ENCODE measurements around the gene KLHL29.
A peak's percentile ranks its signal among the peaks of the same experiment; 100 is the strongest.
"Not testable (repeated sequence)": the region's sequence is repeated elsewhere in the genome, so short reads cannot be mapped to it uniquely, and the experiment has no call there.

Gene KLHL29

DNA sequence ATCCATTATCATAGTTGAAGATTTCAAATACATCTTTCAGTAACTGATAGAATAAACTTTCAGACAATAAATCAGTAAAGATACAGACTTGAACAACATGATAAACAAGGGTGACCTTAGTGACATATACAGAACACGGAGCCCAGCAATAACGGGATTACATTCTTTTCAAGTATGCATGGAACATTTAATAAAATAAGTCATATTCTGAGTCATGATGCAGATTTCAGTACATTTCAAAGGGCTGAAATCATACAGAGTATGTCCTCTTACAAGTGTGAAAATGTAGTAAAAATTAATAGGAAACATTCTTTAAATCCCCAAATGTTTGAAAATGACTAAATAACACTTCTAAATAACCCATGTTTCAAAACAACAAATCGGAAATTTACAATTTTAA lies 17.2 kb upstream of the KLHL29 start:
- no peak for DNase-seq

DNA sequence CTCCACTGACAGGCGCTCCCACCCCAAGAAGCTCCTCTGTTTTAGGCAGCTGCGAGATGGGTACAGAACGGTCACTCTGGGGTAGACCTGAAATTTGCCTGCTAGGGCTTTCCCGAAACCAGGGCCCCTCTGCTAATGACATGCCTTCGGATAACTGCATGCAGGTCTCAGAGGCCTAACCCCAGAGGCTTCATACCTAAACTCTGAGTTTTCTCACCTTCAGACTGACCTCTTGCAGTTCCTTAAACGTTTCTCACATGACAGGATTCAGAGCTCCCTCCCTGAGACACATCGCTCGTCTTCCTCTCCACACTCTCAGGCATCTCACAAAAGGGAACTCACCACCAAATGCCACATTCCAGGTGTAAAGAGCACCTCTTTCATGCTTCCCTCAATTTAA lies 11.3 kb upstream of the KLHL29 start:
- no peak for DNase-seq

DNA sequence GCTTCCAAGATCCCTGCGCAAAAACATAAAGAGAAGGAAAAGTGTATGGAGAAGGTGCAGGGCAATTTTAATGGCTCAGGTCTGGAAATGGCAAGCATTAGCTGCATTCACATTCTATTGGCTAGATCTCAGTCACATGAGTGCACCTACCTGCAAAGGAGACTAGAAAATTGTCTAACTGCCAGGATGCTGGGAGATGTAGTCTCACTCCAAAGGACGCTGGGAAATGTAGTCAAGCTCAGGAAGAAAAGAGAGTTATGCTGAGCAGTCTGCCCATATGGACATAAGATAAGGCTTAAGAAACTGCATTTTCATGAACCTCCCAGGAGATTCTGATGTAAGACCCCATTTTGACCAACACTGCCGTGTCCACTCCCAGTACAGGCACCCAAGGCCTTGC lies 9.5 kb upstream of the KLHL29 start:
- DNase-seq: no peak

DNA sequence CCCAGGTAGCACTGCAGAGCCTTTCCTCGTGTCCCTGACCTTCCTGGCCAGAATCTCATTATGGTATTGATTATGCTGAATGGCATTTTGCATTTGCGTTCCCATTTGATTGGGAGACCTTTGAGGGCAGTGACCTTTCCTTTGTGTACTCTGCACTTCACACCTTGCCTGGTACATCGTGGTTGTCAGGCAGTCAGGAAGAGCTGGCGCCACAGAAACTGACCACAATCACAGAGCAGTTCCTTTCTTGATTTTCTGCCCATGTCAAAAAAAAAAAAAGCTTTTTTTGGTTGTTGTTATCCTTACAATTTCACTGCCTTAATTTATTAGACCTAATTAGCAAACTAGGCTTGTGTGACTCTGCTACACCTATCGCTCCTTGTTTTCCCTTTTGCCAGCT lies 8.9 kb upstream of the KLHL29 start:
- DNase-seq: no peak

DNA sequence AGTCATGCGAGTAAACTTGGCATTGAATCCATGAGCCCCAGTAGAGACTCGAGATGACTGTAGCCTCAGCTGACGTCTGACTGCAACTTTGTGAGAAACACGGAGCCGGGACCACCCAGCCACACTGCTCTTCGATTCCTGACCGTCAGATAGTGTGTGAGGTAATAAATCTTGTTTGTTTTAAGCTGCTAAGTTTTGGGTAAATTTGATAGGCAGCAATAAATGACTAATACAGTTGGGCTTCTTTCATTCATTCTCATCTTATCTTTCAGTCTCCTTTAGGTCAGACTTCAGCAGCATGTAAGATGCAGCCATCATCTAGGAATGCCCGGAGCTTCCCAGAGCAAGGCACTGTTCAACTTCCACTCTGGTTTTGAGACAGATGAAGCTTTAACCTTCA lies 8.0 kb upstream of the KLHL29 start:
- no peak for DNase-seq

DNA sequence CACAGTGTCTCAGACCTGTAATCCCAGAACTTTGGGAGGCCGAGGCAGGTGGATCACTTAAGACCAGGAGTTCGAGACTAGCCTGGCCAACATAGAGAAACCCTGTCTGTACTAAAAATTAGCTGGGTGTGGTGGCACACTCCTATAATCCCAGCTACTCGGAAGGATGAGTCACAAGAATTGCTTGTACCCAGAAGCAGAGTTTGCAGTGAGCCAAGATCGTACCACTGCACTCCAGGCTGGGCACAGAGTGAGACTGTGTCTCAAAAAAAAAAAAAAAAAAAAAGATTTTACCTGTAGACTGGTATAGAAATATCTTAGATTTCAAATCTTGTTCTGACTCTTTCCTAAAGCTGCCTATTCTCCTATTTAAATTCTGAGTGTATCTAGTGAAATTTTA lies 7.2 kb upstream of the KLHL29 start:
- no peak for DNase-seq

DNA sequence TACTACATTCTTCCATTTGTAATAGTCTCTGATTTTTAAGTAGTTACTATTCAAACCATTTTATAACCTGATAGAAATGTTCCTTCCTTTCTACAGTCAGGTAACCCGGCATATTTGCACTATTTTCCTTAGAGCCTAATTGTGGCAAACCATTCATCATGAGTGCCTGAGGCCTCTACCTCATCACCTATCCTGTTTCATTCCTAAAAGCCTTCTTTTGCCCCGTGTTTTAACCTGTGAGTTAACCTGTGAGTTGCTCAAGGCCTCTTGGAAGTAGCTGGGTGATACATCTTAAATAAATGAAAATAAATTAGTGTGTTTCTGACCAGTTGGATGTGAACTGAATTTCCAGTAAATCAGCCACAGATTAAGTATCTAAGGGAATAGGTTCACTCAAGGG lies 6.5 kb upstream of the KLHL29 start:
- no peak for DNase-seq

DNA sequence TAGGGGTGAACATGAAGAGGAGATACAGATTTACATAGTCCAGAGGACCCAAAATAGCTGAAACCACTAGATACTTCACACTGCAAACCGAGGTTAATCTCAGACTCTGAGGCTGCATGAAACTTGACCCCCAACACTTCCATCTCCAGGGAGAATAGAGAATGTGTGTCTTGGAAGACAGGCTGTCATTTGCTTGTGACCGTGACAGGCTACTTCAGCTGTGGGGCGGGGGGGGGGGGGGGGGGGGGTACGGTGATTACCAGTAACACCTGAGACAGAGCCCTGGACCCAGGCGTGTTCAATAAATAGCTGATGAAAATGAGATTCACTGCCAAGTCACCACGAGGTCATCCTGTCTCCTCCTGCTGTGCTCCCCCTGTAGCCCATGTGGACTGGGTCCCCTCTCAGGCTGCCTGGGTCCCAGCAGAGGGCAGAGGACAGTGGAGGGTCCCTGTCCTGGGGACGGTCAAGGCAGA lies 5.7 kb upstream of the KLHL29 start:
- no peak for DNase-seq

DNA sequence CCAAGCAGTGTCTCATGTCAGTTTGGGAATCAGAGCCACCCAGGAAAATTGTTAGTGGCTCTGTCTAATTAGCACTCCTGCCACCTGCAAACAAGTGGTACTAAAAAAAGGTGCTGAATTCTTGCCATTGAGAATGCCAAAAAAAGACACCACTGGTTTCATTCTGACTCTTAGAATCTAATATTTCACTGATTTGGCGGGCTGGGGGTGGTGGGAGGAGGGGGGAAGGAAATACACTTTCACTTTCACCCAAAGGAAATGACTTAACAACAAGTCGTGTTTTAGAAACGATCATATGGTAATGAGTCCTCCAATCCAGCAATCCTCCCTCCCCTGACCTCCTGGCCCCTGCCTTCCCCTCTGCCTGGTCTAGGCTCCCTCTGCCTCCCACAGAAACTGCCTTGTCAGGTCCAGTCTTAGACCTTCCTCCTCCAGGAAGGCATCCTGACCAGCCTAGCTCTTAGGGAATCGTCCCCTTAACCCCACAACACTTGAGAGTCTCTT lies 4.4 kb upstream of the KLHL29 start:
- DNase-seq: no peak

GRCh38 chr2:23381084-23381483 lies 3.9 kb upstream of the KLHL29 start:
- DNase-seq: no peak

DNA sequence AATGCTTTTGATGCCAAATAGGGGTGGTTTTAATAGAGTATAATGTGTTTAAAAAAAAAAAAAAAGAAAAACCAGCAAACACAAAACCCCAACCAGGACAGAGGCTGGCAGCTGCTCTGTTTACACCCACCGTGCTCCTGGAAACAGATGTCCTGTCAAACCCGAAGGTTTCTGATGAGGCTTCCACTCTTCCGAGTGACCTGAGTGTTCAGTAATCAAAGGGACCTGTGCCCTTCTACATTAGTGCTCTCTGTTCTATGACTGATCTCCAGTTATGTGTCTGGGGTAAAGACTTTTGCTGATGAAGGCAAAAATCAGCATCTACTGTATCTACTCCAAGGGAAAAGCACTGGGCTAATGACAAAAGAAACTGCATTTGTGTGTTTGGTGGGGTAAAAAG lies 3.5 kb upstream of the KLHL29 start:
- no peak for DNase-seq

- no peak for DNase-seq
These were observed 1.9 kb upstream of the KLHL29 start for GRCh38 chr2:23383100-23383499.

DNA sequence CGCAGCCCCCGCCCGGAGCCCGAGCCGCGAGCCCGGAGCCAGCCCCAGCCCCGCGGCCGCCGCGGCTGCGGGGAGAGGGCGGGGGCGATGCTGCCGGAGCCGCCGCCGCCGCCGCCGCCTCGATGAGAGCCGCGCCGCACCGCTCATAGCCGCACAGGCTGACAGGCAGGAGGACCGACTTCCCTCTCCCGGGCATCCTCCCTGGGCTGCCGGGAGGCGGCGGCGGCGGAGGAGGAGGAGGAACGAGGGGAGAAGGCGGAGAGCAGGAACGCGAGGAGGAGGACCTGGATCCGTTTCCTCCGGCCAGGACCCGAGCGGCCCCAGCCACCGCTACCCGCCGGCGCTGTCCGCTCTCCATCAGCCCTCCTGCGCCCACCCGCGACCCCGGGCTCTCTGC lies 370 bp downstream of the KLHL29 start:
- DNase-seq: peak in 4 of 56 donors; percentile 45 to 55 (median 48)

DNA sequence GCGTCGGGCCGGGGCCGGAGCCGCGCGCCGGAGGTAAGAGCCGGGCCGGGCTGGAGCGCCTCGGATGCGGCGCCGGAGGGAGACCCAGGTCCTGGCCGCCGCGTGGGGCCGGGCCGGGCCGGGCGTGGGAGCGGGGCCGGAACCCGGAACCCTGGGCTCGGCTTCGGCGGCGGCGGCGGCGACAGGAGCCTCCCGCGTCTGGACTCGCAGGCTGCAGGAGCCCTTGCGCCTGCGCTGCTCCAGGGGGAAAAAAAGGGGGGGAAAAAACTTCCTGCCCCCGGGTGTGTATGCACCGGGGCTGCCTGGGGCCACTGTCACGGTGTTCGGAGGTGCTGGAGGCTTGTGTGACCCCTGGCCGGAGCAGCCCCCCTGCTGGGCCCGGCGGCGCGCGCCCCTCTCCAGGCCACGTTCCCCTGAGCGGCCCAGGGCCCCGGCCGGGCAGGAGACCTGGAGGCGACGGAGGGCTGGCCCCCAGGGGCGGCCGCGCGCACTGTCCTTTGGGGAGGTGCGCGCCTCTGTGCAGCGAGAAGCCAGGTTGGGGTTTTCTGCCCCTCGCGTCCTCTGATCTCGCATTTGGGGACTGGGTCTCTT lies 864 bp downstream of the KLHL29 start:
- DNase-seq: peak in 1 of 56 donors; percentile 24

GRCh38 chr2:23386339-23387220 lies 1.6 kb downstream of the KLHL29 start:
- peak in 10 of 56 donors; percentile 11 to 38 (median 20) for DNase-seq

DNA sequence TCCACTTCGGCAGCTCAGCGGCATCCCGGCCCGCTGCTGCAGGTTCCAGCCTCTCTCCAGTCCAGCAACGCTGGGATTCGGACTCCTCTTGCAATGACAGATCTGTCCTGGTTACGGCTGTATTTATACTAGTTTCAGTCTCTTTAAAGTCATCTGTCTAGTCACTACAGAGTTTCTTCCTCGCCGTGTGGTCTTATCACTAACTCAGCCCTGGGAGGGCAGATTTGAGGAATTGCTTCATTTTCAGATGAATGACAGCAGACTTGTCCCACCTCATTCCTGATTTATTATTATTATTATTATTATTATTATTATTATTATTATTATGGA lies 2.2 kb downstream of the KLHL29 start:
- DNase-seq: no peak

DNA sequence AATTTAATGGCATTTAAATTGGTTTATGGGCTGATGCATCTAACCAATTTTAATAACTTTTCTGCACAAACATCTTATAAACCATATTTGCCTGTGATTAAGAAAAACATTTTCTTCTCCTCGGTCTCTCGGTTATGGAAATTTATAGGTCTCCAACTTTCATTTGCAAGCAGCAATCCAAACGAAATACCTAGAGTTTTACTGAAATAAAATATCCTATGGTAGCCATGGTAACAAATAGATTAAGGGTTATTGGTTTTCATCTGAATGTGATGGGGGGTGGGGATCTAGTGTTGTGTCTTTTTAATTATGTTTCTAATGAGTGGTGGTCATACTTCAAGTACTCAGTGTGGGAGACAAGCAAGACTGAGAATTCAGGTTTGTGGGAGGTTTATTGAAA lies 2.9 kb downstream of the KLHL29 start:
- no peak for DNase-seq

DNA sequence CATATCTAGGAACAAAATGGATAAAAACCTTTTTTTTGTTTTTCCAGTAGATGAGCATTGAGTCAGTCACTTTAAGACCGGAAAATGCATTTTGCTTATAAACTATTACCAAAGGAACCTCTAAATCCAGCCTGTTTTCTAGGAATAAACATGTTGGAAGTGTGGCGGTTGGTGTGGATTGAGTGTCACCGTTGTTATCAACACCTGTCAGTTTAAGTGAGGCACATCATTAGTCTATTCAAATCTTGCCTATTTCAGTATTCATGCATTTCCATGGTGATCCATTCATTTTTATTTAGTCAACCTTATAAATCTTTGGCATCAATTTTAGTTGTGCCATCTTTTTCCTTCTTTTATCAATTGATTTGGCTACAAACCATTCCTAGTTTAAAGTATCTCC lies 3.3 kb downstream of the KLHL29 start:
- DNase-seq: no peak

GRCh38 chr2:23388756-23389514 lies 4.0 kb downstream of the KLHL29 start:
- no peak for DNase-seq

GRCh38 chr2:23390152-23390551 lies 5.2 kb downstream of the KLHL29 start:
- DNase-seq: peak in 4 of 56 donors; percentile 3 to 30 (median 17)

- DNase-seq: not testable (repeated sequence)
These were observed 6.3 kb downstream of the KLHL29 start for GRCh38 chr2:23391237-23391736.

- no peak for DNase-seq
These were observed 8.7 kb downstream of the KLHL29 start for GRCh38 chr2:23393722-23394121.
